Measurements from ENCODE around the gene VGLL4.
"Not testable (repeated sequence)": the region's sequence is repeated elsewhere in the genome, so short reads cannot be mapped to it uniquely, and the experiment has no call there.

VGLL4 gene

GRCh38 chr3:11534011-11534792 is 109.5 kb downstream of the VGLL4 start:
- H3K27ac ChIP-seq (ENCODE audit: low read length): no peak overlapping the region
- no peaks in the 10 kb centered on the region for H3K27me3 ChIP-seq (ENCODE audit: control insufficient read depth, insufficient read depth, low read length)
- no peaks in the 10 kb centered on the region for H3K36me3 ChIP-seq (ENCODE audit: control insufficient read depth, insufficient read depth, low read length)
- H3K4me1 ChIP-seq (ENCODE audit: control insufficient read depth, insufficient read depth, low read length): no peaks in the 10 kb centered on the region
- no peak for DNase-seq (ENCODE audit: low read depth, low spot score)
- no peak overlapping the region for H3K4me3 ChIP-seq (ENCODE audit: low read length)
- H3K9me3 ChIP-seq (ENCODE audit: control insufficient read depth, insufficient read depth, low read length): no peaks in the 10 kb centered on the region
- no CpG with 5 or more reads among the region's 21 CpGs for WGBS (ENCODE audit: insufficient coverage, insufficient read length)

GRCh38 chr3:11532931-11533391 is 110.8 kb downstream of the VGLL4 start:
- no CpG with 5 or more reads among the region's 9 CpGs for WGBS (ENCODE audit: insufficient coverage, insufficient read length)
- no peak overlapping the region for H3K4me3 ChIP-seq (ENCODE audit: low read length)
- H3K27me3 ChIP-seq (ENCODE audit: control insufficient read depth, insufficient read depth, low read length): no peaks in the 10 kb centered on the region
- no peaks in the 10 kb centered on the region for H3K9me3 ChIP-seq (ENCODE audit: control insufficient read depth, insufficient read depth, low read length)
- no peaks in the 10 kb centered on the region for H3K36me3 ChIP-seq (ENCODE audit: control insufficient read depth, insufficient read depth, low read length)
- H3K27ac ChIP-seq (ENCODE audit: low read length): no peak overlapping the region
- no peaks in the 10 kb centered on the region for H3K4me1 ChIP-seq (ENCODE audit: control insufficient read depth, insufficient read depth, low read length)
- no peak for DNase-seq (ENCODE audit: low read depth, low spot score)

GRCh38 chr3:11530153-11530721 is 113.5 kb downstream of the VGLL4 start:
- DNase-seq (ENCODE audit: low read depth, low spot score): no peak
- no peaks in the 10 kb centered on the region for H3K27me3 ChIP-seq (ENCODE audit: control insufficient read depth, insufficient read depth, low read length)
- no peaks in the 10 kb centered on the region for H3K9me3 ChIP-seq (ENCODE audit: control insufficient read depth, insufficient read depth, low read length)
- WGBS (ENCODE audit: insufficient coverage, insufficient read length): no CpG with 5 or more reads among the region's 11 CpGs
- no peak overlapping the region for H3K27ac ChIP-seq (ENCODE audit: low read length)
- H3K4me3 ChIP-seq (ENCODE audit: low read length): no peak overlapping the region
- no peaks in the 10 kb centered on the region for H3K36me3 ChIP-seq (ENCODE audit: control insufficient read depth, insufficient read depth, low read length)
- H3K4me1 ChIP-seq (ENCODE audit: control insufficient read depth, insufficient read depth, low read length): no peaks in the 10 kb centered on the region

- no peaks in the 10 kb centered on the region for H3K27me3 ChIP-seq (ENCODE audit: control insufficient read depth, insufficient read depth, low read length)
Observed at GRCh38 chr3:11529281-11529680, 114.4 kb downstream of the VGLL4 start.

GRCh38 chr3:11526121-11526520 is 117.6 kb downstream of the VGLL4 start:
- H3K27me3 ChIP-seq (ENCODE audit: control insufficient read depth, insufficient read depth, low read length); H3K36me3 ChIP-seq (ENCODE audit: control insufficient read depth, insufficient read depth, low read length); H3K4me1 ChIP-seq (ENCODE audit: control insufficient read depth, insufficient read depth, low read length); H3K4me3 ChIP-seq (ENCODE audit: low read length); H3K27ac ChIP-seq (ENCODE audit: low read length); H3K9me3 ChIP-seq (ENCODE audit: control insufficient read depth, insufficient read depth, low read length); DNase-seq (ENCODE audit: low read depth, low spot score): not testable (repeated sequence)
- WGBS (ENCODE audit: insufficient coverage, insufficient read length): no CpG with 5 or more reads among the region's 5 CpGs

More at GRCh38 chr3:11529281-11529680, 114.4 kb downstream of the VGLL4 start:
- no peak for DNase-seq (ENCODE audit: low read depth, low spot score)
- Histone ChIP-seq H3K4me1 (ENCODE audit: control insufficient read depth, insufficient read depth, low read length) (no peaks in the 10 kb centered on the region), H3K27ac (ENCODE audit: low read length) (no peak overlapping the region), H3K9me3 (ENCODE audit: control insufficient read depth, insufficient read depth, low read length) (no peaks in the 10 kb centered on the region), H3K4me3 (ENCODE audit: low read length) (no peak overlapping the region), H3K36me3 (ENCODE audit: control insufficient read depth, insufficient read depth, low read length) (no peaks in the 10 kb centered on the region)
- WGBS (ENCODE audit: insufficient coverage, insufficient read length): no CpG with 5 or more reads among the region's 4 CpGs

- no peak for DNase-seq (ENCODE audit: low read depth, low spot score)
- no CpG with 5 or more reads among the region's 7 CpGs for WGBS (ENCODE audit: insufficient coverage, insufficient read length)
- no peaks in the 10 kb centered on the region for H3K4me1 ChIP-seq (ENCODE audit: control insufficient read depth, insufficient read depth, low read length)
- no peak overlapping the region for H3K27ac ChIP-seq (ENCODE audit: low read length)
- no peaks in the 10 kb centered on the region for H3K36me3 ChIP-seq (ENCODE audit: control insufficient read depth, insufficient read depth, low read length)
- no peak overlapping the region for H3K4me3 ChIP-seq (ENCODE audit: low read length)
- no peaks in the 10 kb centered on the region for H3K9me3 ChIP-seq (ENCODE audit: control insufficient read depth, insufficient read depth, low read length)
- H3K27me3 ChIP-seq (ENCODE audit: control insufficient read depth, insufficient read depth, low read length): no peaks in the 10 kb centered on the region
Observed at GRCh38 chr3:11523572-11524101, 120.1 kb downstream of the VGLL4 start.

- Histone ChIP-seq H3K4me1 (ENCODE audit: control insufficient read depth, insufficient read depth, low read length) (no peaks in the 10 kb centered on the region), H3K36me3 (ENCODE audit: control insufficient read depth, insufficient read depth, low read length) (no peaks in the 10 kb centered on the region), H3K9me3 (ENCODE audit: control insufficient read depth, insufficient read depth, low read length) (no peaks in the 10 kb centered on the region), H3K4me3 (ENCODE audit: low read length) (no peak overlapping the region), H3K27ac (ENCODE audit: low read length) (no peak overlapping the region), H3K27me3 (ENCODE audit: control insufficient read depth, insufficient read depth, low read length) (no peaks in the 10 kb centered on the region)
- no peak for DNase-seq (ENCODE audit: low read depth, low spot score)
- no CpG with 5 or more reads among the region's 8 CpGs for WGBS (ENCODE audit: insufficient coverage, insufficient read length)
Observed at GRCh38 chr3:11522953-11523571, 120.7 kb downstream of the VGLL4 start.

GRCh38 chr3:11522398-11522715 is 121.4 kb downstream of the VGLL4 start:
- Histone ChIP-seq H3K4me3 (ENCODE audit: low read length) (no peak overlapping the region), H3K36me3 (ENCODE audit: control insufficient read depth, insufficient read depth, low read length) (no peaks in the 10 kb centered on the region), H3K27ac (ENCODE audit: low read length) (no peak overlapping the region), H3K9me3 (ENCODE audit: control insufficient read depth, insufficient read depth, low read length) (no peaks in the 10 kb centered on the region), H3K4me1 (ENCODE audit: control insufficient read depth, insufficient read depth, low read length) (no peaks in the 10 kb centered on the region), H3K27me3 (ENCODE audit: control insufficient read depth, insufficient read depth, low read length) (no peaks in the 10 kb centered on the region)
- DNase-seq (ENCODE audit: low read depth, low spot score): no peak
- WGBS (ENCODE audit: insufficient coverage, insufficient read length): no CpG with 5 or more reads among the region's 5 CpGs

- Histone ChIP-seq H3K9me3 (ENCODE audit: control insufficient read depth, insufficient read depth, low read length) (no peaks in the 10 kb centered on the region), H3K27me3 (ENCODE audit: control insufficient read depth, insufficient read depth, low read length) (no peaks in the 10 kb centered on the region), H3K4me3 (ENCODE audit: low read length) (no peak overlapping the region), H3K4me1 (ENCODE audit: control insufficient read depth, insufficient read depth, low read length) (no peaks in the 10 kb centered on the region), H3K36me3 (ENCODE audit: control insufficient read depth, insufficient read depth, low read length) (no peaks in the 10 kb centered on the region), H3K27ac (ENCODE audit: low read length) (no peak overlapping the region)
- no CpG with 5 or more reads among the region's 8 CpGs for WGBS (ENCODE audit: insufficient coverage, insufficient read length)
- no peak for DNase-seq (ENCODE audit: low read depth, low spot score)
Observed at GRCh38 chr3:11521167-11521566, 122.5 kb downstream of the VGLL4 start.

- no peaks in the 10 kb centered on the region for H3K36me3 ChIP-seq (ENCODE audit: control insufficient read depth, insufficient read depth, low read length)
- H3K27me3 ChIP-seq (ENCODE audit: control insufficient read depth, insufficient read depth, low read length): no peaks in the 10 kb centered on the region
- no peak overlapping the region for H3K4me3 ChIP-seq (ENCODE audit: low read length)
- whole genome bisulfite sequencing (ENCODE audit: insufficient coverage, insufficient read length): no CpG with 5 or more reads among the region's 6 CpGs
- no peak overlapping the region for H3K27ac ChIP-seq (ENCODE audit: low read length)
- DNase-seq (ENCODE audit: low read depth, low spot score): no peak
- no peaks in the 10 kb centered on the region for H3K4me1 ChIP-seq (ENCODE audit: control insufficient read depth, insufficient read depth, low read length)
- no peaks in the 10 kb centered on the region for H3K9me3 ChIP-seq (ENCODE audit: control insufficient read depth, insufficient read depth, low read length)
Observed at GRCh38 chr3:11517601-11518000, 126.1 kb downstream of the VGLL4 start.

Data from iPS DF 6.9 (cell line).